Measurements from ENCODE around the gene NEUROG3. TPM values are rescaled to one million over a fixed set of nuclear protein-coding genes. Genes with fewer than 3 reads are reported as not detected.

NEUROG3 gene
- not detected for total RNA-seq

- DNase-seq (no peak), ATAC-seq (no peak)
- Histone ChIP-seq H3K36me3 (no peaks in the 10 kb centered on the region), H3K27ac (no peak within 1 kb of the TSS), H3K9me3 (no peaks in the 10 kb centered on the region), H3K27me3 (peaks cover 80 to 97% (median 95%) of the 10 kb centered on the region in 3 donors), H3K4me1 (peaks cover 7% of the 10 kb centered on the region in 2 donors), H3K4me3 (peak within 1 kb of the TSS in 2 of 4 donors; percentile 22 to 34)
- TF ChIP-seq POLR2A (IDR thresholded peaks at IDR 0.05) (no peak), CTCF (IDR thresholded peaks at IDR 0.05 in 4 of 5, conservative IDR thresholded peaks at IDR 0.05 in 1 of 5) (no peak)
- intact Hi-C loops (cut with DNase I; ENCODE audit: low total_unique reads) (no loop called here), in situ Hi-C loops (cut with MboI; ENCODE audit: low sequenced_read_pairs in 4 of 4) (no loop called here)
These were observed at the start of gene NEUROG3 for GRCh38 chr10:69573056-69573806. Gene NEUROG3 (minus strand): TSS chr10:69573422. CDS start chr10:69573043, 379 bp downstream.

- H3K4me3 ChIP-seq = no peak overlapping the region
- H3K9me3 ChIP-seq = no peaks in the 10 kb centered on the region
- no peaks in the 10 kb centered on the region for H3K4me1 ChIP-seq
- intact Hi-C loops (cut with DNase I; ENCODE audit: low total_unique reads) = no loop called here
- H3K27me3 ChIP-seq = peaks cover 0 to 2% (median 0%) of the 10 kb centered on the region in 3 donors
- DNase-seq = no peak
- no peaks in the 10 kb centered on the region for H3K36me3 ChIP-seq
- ATAC-seq = no peak
- no peak overlapping the region for H3K27ac ChIP-seq
- no peak for TF ChIP-seq CTCF (IDR thresholded peaks at IDR 0.05 in 4 of 5, conservative IDR thresholded peaks at IDR 0.05 in 1 of 5)
- TF ChIP-seq POLR2A (IDR thresholded peaks at IDR 0.05) = no peak
- in situ Hi-C loops (cut with MboI; ENCODE audit: low sequenced_read_pairs in 4 of 4) = no loop called here
These were observed 47.4 kb upstream of the NEUROG3 start for GRCh38 chr10:69620625-69621024.

- Histone ChIP-seq H3K9me3 (no peaks in the 10 kb centered on the region), H3K4me1 (no peaks in the 10 kb centered on the region), H3K4me3 (no peak overlapping the region), H3K36me3 (no peaks in the 10 kb centered on the region), H3K27ac (no peak overlapping the region), H3K27me3 (no peaks in the 10 kb centered on the region)
- ATAC-seq (no peak), DNase-seq (no peak)
- in situ Hi-C loops (cut with MboI; ENCODE audit: low sequenced_read_pairs in 4 of 4) (no loop called here), intact Hi-C loops (cut with DNase I; ENCODE audit: low total_unique reads) (no loop called here)
- TF ChIP-seq POLR2A (IDR thresholded peaks at IDR 0.05) = no peak
- no peak for TF ChIP-seq CTCF (IDR thresholded peaks at IDR 0.05 in 4 of 5, conservative IDR thresholded peaks at IDR 0.05 in 1 of 5)
These were observed 46.4 kb upstream of the NEUROG3 start for GRCh38 chr10:69619626-69620025.

- ATAC-seq (no peak), DNase-seq (no peak)
- in situ Hi-C loops (cut with MboI; ENCODE audit: low sequenced_read_pairs in 4 of 4) (no loop called here), intact Hi-C loops (cut with DNase I; ENCODE audit: low total_unique reads) (no loop called here)
- no peaks in the 10 kb centered on the region for H3K27me3 ChIP-seq
- TF ChIP-seq POLR2A (IDR thresholded peaks at IDR 0.05) (no peak), CTCF (IDR thresholded peaks at IDR 0.05 in 4 of 5, conservative IDR thresholded peaks at IDR 0.05 in 1 of 5) (no peak)
- H3K4me3 ChIP-seq = no peak overlapping the region
- H3K4me1 ChIP-seq = no peaks in the 10 kb centered on the region
- H3K36me3 ChIP-seq = no peaks in the 10 kb centered on the region
- H3K9me3 ChIP-seq = no peaks in the 10 kb centered on the region
- H3K27ac ChIP-seq = no peak overlapping the region
These were observed 45.5 kb upstream of the NEUROG3 start for GRCh38 chr10:69618746-69619145.
